GM21528 (cell line): ENCODE data around the gene MYOG.

Experiments used
- ATAC-seq: cut with Tn5 transposase; IDR thresholded peaks from one replicate; pipeline ENCODE4 v1.9.1; 2021; ENCODE audit warnings: mild to moderate bottlenecking, moderate library complexity; ENCODE audit not compliant: unreplicated experiment, low FRiP score

Gene MYOG

GRCh38 chr1:203091199-203091477 lies 5.3 kb upstream of the MYOG start:
- no peak for ATAC-seq

GRCh38 chr1:203090421-203091198 lies 4.8 kb upstream of the MYOG start:
- no peak for ATAC-seq

GRCh38 chr1:203089651-203090045 lies 3.8 kb upstream of the MYOG start:
- ATAC-seq = no peak

GRCh38 chr1:203089001-203089650 lies 3.3 kb upstream of the MYOG start:
- ATAC-seq = no peak

- ATAC-seq = no peak
Measured at GRCh38 chr1:203088441-203088840, 2.6 kb upstream of the MYOG start.

- ATAC-seq = no peak
Measured at GRCh38 chr1:203086992-203087763, 1.4 kb upstream of the MYOG start.

- no peak for ATAC-seq
Measured at GRCh38 chr1:203084588-203085527, 954 bp downstream of the MYOG start.

GRCh38 chr1:203083463-203083921 lies 2.3 kb downstream of the MYOG start:
- ATAC-seq = no peak

GRCh38 chr1:203082571-203083462 lies 3.0 kb downstream of the MYOG start:
- no peak for ATAC-seq

GRCh38 chr1:203082231-203082505 lies 3.6 kb downstream of the MYOG start:
- ATAC-seq = no peak

- ATAC-seq = no peak
Measured at GRCh38 chr1:203081465-203082230, 4.2 kb downstream of the MYOG start.

GRCh38 chr1:203080456-203080855 lies 5.4 kb downstream of the MYOG start:
- no peak for ATAC-seq

- ATAC-seq = no peak
Measured at GRCh38 chr1:203078478-203078877, 7.3 kb downstream of the MYOG start.

GRCh38 chr1:203077956-203078355 lies 7.9 kb downstream of the MYOG start:
- ATAC-seq = no peak

GRCh38 chr1:203077367-203077766 lies 8.4 kb downstream of the MYOG start:
- ATAC-seq = no peak

- no peak for ATAC-seq
Measured at GRCh38 chr1:203076031-203076511, 9.7 kb downstream of the MYOG start.

- ATAC-seq = no peak
Measured at GRCh38 chr1:203075236-203076030, 10.4 kb downstream of the MYOG start.

- no peak for ATAC-seq
Measured at GRCh38 chr1:203074610-203075009, 11.2 kb downstream of the MYOG start.
